Measurements from ENCODE around the gene CDH4.
"Not testable (repeated sequence)": the region's sequence is repeated elsewhere in the genome, so short reads cannot be mapped to it uniquely, and the experiment has no call there.

The CDH4 gene

GRCh38 chr20:61406773-61407172 lies 154.7 kb downstream of the CDH4 start:
- H3K9me3 ChIP-seq (ENCODE audit: control insufficient read depth, insufficient read depth, low read length); H3K9ac ChIP-seq (ENCODE audit: low read depth, low read length); H3K36me3 ChIP-seq (ENCODE audit: control insufficient read depth, insufficient read depth, low read length); H3K4me1 ChIP-seq (ENCODE audit: control insufficient read depth, insufficient read depth, low read length); H3K4me3 ChIP-seq (ENCODE audit: low read depth, low read length): not testable (repeated sequence)
- H3K27me3 ChIP-seq (ENCODE audit: control insufficient read depth, insufficient read depth, low read length), result peaks cover 13% of the 10 kb centered on the region

DNA sequence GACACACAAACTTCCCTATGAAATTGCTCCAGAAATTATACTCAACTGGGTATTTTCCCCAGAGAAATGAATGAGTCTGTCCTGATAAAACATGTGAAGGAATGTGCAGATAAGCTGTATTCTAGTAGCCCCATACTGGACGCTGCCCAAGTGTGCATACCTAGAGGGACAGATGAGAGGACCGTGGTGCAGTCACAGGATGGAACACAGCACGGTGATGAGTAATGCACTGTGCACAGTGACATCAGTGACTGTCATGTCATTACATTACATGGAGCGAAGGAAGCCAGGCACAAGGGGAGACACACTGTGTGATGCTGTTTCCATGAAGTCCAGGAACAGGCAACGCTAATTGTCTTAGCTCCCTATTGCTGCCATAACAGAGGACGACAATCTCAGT lies 155.5 kb downstream of the CDH4 start:
- H3K9me3 ChIP-seq (ENCODE audit: control insufficient read depth, insufficient read depth, low read length), result no peaks in the 10 kb centered on the region
- H3K27me3 ChIP-seq (ENCODE audit: control insufficient read depth, insufficient read depth, low read length), result peaks cover 13% of the 10 kb centered on the region
- no peak overlapping the region for H3K4me3 ChIP-seq (ENCODE audit: low read depth, low read length)
- H3K36me3 ChIP-seq (ENCODE audit: control insufficient read depth, insufficient read depth, low read length), result no peaks in the 10 kb centered on the region
- no peak overlapping the region for H3K9ac ChIP-seq (ENCODE audit: low read depth, low read length)
- no peaks in the 10 kb centered on the region for H3K4me1 ChIP-seq (ENCODE audit: control insufficient read depth, insufficient read depth, low read length)

DNA sequence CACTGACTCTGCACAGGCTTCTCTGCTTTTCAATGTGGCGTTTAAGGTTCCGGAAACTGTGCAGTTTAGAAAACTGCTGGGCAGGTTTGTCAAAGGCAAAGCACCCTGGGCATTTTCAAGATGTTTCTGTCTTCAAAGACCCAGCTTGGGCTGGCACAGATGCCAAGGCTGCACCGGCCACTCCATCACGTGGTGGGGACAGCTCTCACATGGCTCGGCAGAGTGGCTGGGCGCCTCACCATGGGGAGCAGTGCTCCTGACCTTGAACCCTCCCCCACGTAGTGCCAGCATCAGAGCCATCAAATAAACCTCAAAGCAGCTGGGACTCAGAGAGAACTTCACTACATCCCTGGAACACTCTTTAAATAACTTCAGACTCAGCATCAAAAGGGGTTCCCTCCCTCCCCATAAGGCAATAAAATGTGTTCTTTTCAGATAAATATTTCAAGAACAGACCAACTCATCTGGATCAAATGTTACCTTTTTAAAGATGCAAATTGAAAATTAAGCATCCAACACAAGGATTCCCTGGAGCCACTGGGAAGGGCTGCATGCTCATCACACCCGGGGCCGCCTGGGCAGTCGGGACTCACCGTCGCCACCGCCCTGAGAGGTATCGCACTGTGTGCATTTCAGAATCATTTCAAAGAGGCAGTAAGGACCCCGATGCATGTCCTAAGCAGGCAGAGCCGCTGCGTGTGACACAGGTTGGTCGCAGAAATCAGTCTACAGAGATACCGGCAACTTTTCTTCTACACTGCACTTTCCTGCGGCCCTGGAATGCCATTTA lies 157.1 kb downstream of the CDH4 start:
- no peak overlapping the region for H3K9ac ChIP-seq (ENCODE audit: low read depth, low read length)
- no peaks in the 10 kb centered on the region for H3K36me3 ChIP-seq (ENCODE audit: control insufficient read depth, insufficient read depth, low read length)
- no peak overlapping the region for H3K4me3 ChIP-seq (ENCODE audit: low read depth, low read length)
- peaks cover 13% of the 10 kb centered on the region for H3K27me3 ChIP-seq (ENCODE audit: control insufficient read depth, insufficient read depth, low read length)
- no peaks in the 10 kb centered on the region for H3K4me1 ChIP-seq (ENCODE audit: control insufficient read depth, insufficient read depth, low read length)
- no peaks in the 10 kb centered on the region for H3K9me3 ChIP-seq (ENCODE audit: control insufficient read depth, insufficient read depth, low read length)

GRCh38 chr20:61411743-61412142 lies 159.7 kb downstream of the CDH4 start:
- H3K9ac ChIP-seq (ENCODE audit: low read depth, low read length), result no peak overlapping the region
- no peaks in the 10 kb centered on the region for H3K4me1 ChIP-seq (ENCODE audit: control insufficient read depth, insufficient read depth, low read length)
- H3K36me3 ChIP-seq (ENCODE audit: control insufficient read depth, insufficient read depth, low read length), result no peaks in the 10 kb centered on the region
- H3K27me3 ChIP-seq (ENCODE audit: control insufficient read depth, insufficient read depth, low read length), result peaks cover 14% of the 10 kb centered on the region
- no peaks in the 10 kb centered on the region for H3K9me3 ChIP-seq (ENCODE audit: control insufficient read depth, insufficient read depth, low read length)
- no peak overlapping the region for H3K4me3 ChIP-seq (ENCODE audit: low read depth, low read length)

- Histone ChIP-seq H3K9ac (ENCODE audit: low read depth, low read length) (no peak overlapping the region), H3K27me3 (ENCODE audit: control insufficient read depth, insufficient read depth, low read length) (peaks cover 12% of the 10 kb centered on the region), H3K36me3 (ENCODE audit: control insufficient read depth, insufficient read depth, low read length) (no peaks in the 10 kb centered on the region), H3K4me3 (ENCODE audit: low read depth, low read length) (no peak overlapping the region), H3K4me1 (ENCODE audit: control insufficient read depth, insufficient read depth, low read length) (no peaks in the 10 kb centered on the region), H3K9me3 (ENCODE audit: control insufficient read depth, insufficient read depth, low read length) (no peaks in the 10 kb centered on the region)
Measured at GRCh38 chr20:61413752-61414151, 161.7 kb downstream of the CDH4 start.

DNA sequence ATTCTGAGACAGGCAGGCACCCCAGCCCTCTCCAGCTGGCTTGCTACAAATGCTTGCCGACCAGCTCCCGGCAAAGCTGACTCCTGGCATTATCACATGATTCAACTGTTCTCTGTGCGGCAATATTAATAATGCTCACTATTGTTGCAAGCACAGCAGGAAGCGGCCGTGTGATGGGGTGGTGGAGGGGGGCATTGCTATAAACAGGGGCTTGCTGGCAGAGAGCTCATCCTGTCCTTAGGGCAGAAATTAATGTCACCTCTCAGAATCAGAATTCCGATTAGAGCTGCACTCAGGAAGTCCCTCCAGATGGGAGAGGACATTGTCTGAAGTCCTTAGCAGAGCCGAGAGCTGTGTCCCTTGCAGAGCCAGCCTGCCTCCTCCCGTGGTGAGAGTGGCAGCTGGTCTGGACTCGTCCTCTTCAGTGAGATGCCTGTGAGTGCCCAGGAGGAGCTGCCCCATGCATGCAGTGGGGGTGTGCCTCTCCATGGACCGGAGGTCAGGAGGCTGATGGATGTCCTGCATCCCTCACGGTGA lies 162.5 kb downstream of the CDH4 start:
- Histone ChIP-seq H3K27me3 (ENCODE audit: control insufficient read depth, insufficient read depth, low read length) (peaks cover 12% of the 10 kb centered on the region), H3K4me3 (ENCODE audit: low read depth, low read length) (no peak overlapping the region), H3K9ac (ENCODE audit: low read depth, low read length) (no peak overlapping the region), H3K36me3 (ENCODE audit: control insufficient read depth, insufficient read depth, low read length) (no peaks in the 10 kb centered on the region), H3K4me1 (ENCODE audit: control insufficient read depth, insufficient read depth, low read length) (no peaks in the 10 kb centered on the region), H3K9me3 (ENCODE audit: control insufficient read depth, insufficient read depth, low read length) (no peaks in the 10 kb centered on the region)

DNA sequence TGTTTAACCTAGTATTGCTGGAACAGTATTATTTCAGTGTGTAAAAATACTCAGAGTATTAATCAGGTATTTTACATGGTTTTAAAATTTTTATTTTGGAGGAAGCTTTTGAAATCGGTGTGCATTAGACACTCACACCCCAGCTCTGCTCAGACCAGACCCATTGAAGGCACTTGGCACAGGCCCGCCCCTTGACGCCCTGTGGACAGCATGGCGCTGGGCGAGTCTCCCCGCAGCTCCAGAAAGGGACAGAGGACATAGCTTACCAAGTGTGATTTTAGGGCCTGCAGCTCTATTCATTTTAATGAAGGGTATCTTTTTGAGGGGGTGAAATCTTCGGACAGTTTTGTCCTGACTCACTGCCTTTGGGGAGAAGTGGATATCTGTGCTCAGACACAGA lies 164.5 kb downstream of the CDH4 start:
- Histone ChIP-seq H3K4me1 (ENCODE audit: control insufficient read depth, insufficient read depth, low read length) (no peaks in the 10 kb centered on the region), H3K27me3 (ENCODE audit: control insufficient read depth, insufficient read depth, low read length) (peaks cover 8% of the 10 kb centered on the region), H3K36me3 (ENCODE audit: control insufficient read depth, insufficient read depth, low read length) (no peaks in the 10 kb centered on the region), H3K4me3 (ENCODE audit: low read depth, low read length) (no peak overlapping the region), H3K9me3 (ENCODE audit: control insufficient read depth, insufficient read depth, low read length) (no peaks in the 10 kb centered on the region), H3K9ac (ENCODE audit: low read depth, low read length) (no peak overlapping the region)

DNA sequence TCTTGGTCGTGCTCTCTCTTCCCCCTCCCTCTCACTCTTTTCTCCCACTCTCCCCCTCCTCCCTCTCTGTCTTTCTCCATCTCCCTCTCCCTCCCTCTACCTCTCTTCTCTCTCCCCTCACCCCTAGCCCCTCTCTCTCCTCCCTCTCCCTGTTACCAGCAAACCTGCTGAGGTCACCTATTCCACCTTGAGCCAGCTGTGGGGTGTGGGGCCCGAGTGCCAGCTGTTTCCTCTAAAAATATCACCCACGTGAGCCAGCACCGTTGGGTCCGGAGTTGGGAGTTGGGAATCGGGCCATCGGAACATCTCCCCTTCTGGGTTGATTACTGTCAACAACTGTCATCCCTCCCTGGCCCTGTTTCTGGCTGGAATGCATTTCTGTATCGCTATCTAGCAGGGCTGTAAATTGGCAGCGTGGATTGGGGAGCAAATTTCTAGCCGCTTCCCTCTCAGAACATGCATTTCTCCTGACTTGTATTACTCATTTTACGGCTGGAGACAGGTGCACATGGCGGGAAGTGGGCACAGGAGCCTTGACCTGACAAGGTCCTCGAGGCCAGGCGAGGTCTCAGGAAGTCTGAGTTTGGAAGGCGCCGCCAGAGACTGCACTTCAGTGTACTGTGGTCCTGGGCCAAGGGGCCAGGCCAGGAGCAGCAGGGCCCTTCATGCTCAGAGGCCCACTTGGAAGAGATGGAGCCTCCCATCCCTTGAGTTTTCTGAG lies 165.3 kb downstream of the CDH4 start:
- Histone ChIP-seq H3K27me3 (ENCODE audit: control insufficient read depth, insufficient read depth, low read length) (peaks cover 8% of the 10 kb centered on the region), H3K4me3 (ENCODE audit: low read depth, low read length) (no peak overlapping the region), H3K4me1 (ENCODE audit: control insufficient read depth, insufficient read depth, low read length) (no peaks in the 10 kb centered on the region), H3K36me3 (ENCODE audit: control insufficient read depth, insufficient read depth, low read length) (no peaks in the 10 kb centered on the region), H3K9me3 (ENCODE audit: control insufficient read depth, insufficient read depth, low read length) (no peaks in the 10 kb centered on the region), H3K9ac (ENCODE audit: low read depth, low read length) (no peak overlapping the region)

DNA sequence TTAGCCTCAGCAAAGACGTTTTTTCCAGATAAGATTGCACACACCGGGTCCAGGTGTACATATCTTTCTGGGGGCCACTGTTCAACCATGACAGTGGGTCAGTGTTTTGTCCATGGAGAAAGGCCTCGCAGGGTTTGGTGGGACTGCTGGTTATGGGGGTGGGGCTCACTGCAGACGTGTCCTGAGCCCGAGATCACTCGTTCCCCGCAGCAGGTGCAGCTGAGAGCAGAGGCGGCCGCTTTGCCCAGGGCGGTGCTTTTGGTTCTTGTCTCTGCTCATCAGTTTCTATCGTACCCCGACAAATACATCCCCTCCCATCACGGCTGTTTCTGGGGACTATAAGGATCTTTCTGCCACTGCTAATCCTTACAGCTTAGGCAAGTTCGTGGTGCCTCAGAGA lies 166.9 kb downstream of the CDH4 start:
- Histone ChIP-seq H3K36me3 (ENCODE audit: control insufficient read depth, insufficient read depth, low read length) (no peaks in the 10 kb centered on the region), H3K4me1 (ENCODE audit: control insufficient read depth, insufficient read depth, low read length) (peaks cover 3% of the 10 kb centered on the region), H3K9ac (ENCODE audit: low read depth, low read length) (no peak overlapping the region), H3K4me3 (ENCODE audit: low read depth, low read length) (no peak overlapping the region), H3K27me3 (ENCODE audit: control insufficient read depth, insufficient read depth, low read length) (peaks cover 8% of the 10 kb centered on the region), H3K9me3 (ENCODE audit: control insufficient read depth, insufficient read depth, low read length) (no peaks in the 10 kb centered on the region)

DNA sequence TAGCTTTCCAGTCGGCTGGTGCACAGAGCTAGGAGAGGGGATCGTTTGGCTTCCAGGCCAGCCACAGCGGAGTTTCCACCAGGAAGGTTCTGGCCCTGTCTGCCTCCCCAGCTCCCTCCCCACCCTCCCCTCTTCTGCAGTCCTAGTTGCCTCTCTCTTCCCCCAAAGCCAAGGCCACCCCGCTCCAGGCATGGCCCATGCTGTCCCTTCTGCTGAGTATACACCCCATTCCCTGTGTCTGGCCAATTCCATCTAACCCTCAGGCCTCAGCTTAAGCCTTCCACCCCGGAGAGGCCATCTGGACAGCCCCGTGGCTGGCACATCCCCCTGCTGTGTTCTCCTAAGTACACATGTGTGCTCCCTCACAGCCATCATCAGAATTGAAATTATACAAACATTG lies 167.4 kb downstream of the CDH4 start:
- Histone ChIP-seq H3K9ac (ENCODE audit: low read depth, low read length) (no peak overlapping the region), H3K4me1 (ENCODE audit: control insufficient read depth, insufficient read depth, low read length) (peaks cover 3% of the 10 kb centered on the region), H3K36me3 (ENCODE audit: control insufficient read depth, insufficient read depth, low read length) (no peaks in the 10 kb centered on the region), H3K27me3 (ENCODE audit: control insufficient read depth, insufficient read depth, low read length) (peaks cover 8% of the 10 kb centered on the region), H3K9me3 (ENCODE audit: control insufficient read depth, insufficient read depth, low read length) (no peaks in the 10 kb centered on the region), H3K4me3 (ENCODE audit: low read depth, low read length) (no peak overlapping the region)

GRCh38 chr20:61420056-61420455 lies 168.0 kb downstream of the CDH4 start:
- Histone ChIP-seq H3K9ac (ENCODE audit: low read depth, low read length) (no peak overlapping the region), H3K27me3 (ENCODE audit: control insufficient read depth, insufficient read depth, low read length) (peaks cover 8% of the 10 kb centered on the region), H3K4me1 (ENCODE audit: control insufficient read depth, insufficient read depth, low read length) (peaks cover 3% of the 10 kb centered on the region), H3K9me3 (ENCODE audit: control insufficient read depth, insufficient read depth, low read length) (no peaks in the 10 kb centered on the region), H3K4me3 (ENCODE audit: low read depth, low read length) (no peak overlapping the region), H3K36me3 (ENCODE audit: control insufficient read depth, insufficient read depth, low read length) (no peaks in the 10 kb centered on the region)

DNA sequence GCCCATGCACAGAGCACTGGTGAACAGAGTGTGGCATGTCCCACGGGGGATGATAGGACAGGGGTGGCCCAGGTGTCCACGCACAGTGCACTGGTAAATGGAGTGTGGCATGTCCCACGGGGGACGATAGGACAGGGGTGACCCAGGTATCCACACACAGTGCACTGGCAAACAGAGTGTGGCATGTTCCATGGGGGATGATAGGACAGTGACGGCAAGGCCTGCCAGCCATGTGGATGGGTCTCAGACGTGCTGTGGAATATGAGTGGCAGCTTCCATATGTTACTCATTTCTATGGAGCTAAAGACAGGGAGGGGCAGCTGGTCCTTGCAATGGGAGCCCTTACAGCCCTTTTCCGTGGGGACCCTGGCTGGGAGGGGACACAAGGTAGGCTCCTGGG lies 168.7 kb downstream of the CDH4 start:
- Histone ChIP-seq H3K4me1 (ENCODE audit: control insufficient read depth, insufficient read depth, low read length) (peaks cover 3% of the 10 kb centered on the region), H3K36me3 (ENCODE audit: control insufficient read depth, insufficient read depth, low read length) (no peaks in the 10 kb centered on the region), H3K4me3 (ENCODE audit: low read depth, low read length) (no peak overlapping the region), H3K9me3 (ENCODE audit: control insufficient read depth, insufficient read depth, low read length) (no peaks in the 10 kb centered on the region), H3K9ac (ENCODE audit: low read depth, low read length) (no peak overlapping the region), H3K27me3 (ENCODE audit: control insufficient read depth, insufficient read depth, low read length) (peaks cover 8% of the 10 kb centered on the region)
